Tibial nerve (tissue), 4 donors: ENCODE measurements around the gene PVALEF. TPM values are rescaled to one million over a fixed set of nuclear protein-coding genes. Genes with fewer than 3 reads are reported as not detected.

ENCODE experiments used
- DNase-seq, 2 donors: peaks; one replicate each; pipeline ENCODE4 v3.0.0-alpha.2; 2019; ENCODE audit warnings: low spot score in 2 of 2
- H3K27ac ChIP-seq, 4 donors: fragments of 200-600 bp; sonication (generic) in 3 of 4; one replicate each; pipeline ENCODE4 v1.5.1; 2017 to 2019; ENCODE audit warnings: mild to moderate bottlenecking in 1 of 4
- H3K27me3 ChIP-seq, 2 donors: fragments of 200-600 bp; sonication (generic) in 1 of 2; one replicate each; pipeline versions ENCODE4 v1.5.1 to v1.6.0; 2017 to 2019
- H3K36me3 ChIP-seq, 3 donors: fragments of 200-600 bp; sonication (generic); one replicate each; pipeline ENCODE4 v1.5.1; 2018 to 2019
- H3K4me1 ChIP-seq, 4 donors: fragments of 200-600 bp; sonication (generic) in 3 of 4; one replicate each; pipeline ENCODE4 v1.5.1; 2017 to 2019
- H3K4me3 ChIP-seq, 4 donors: fragments of 200-600 bp; sonication (generic) in 3 of 4; one replicate each; pipeline ENCODE4 v1.5.1; 2017 to 2019; ENCODE audit warnings: mild to moderate bottlenecking in 1 of 4, moderate library complexity in 1 of 4
- H3K9me3 ChIP-seq, 4 donors: fragments of 200-600 bp; sonication (generic) in 3 of 4; one replicate each; pipeline ENCODE4 v1.5.1; 2017 to 2019
- EP300 ChIP-seq, 2 donors: sonication (generic); formaldehyde crosslinking; IDR thresholded peaks; one replicate each; pipeline ENCODE4 v1.6.1; 2017; ENCODE audit warnings: antibody characterized with exemption in 2 of 2, mild to moderate bottlenecking in 1 of 2
- POLR2A ChIP-seq, 2 donors: fragments of 450-650 bp; IDR thresholded peaks; one replicate each; pipeline ENCODE4 v1.6.1; 2017; ENCODE audit warnings: antibody characterized with exemption in 2 of 2, mild to moderate bottlenecking in 2 of 2, moderate library complexity in 2 of 2
- WGBS, 2 donors: methylation state at CpG; one replicate each; pipeline ENCODE4 v1.1.5; 2018; 5-methylcytosine and 5-hydroxymethylcytosine counted together
- total RNA-seq, 4 donors: library from RNA; depleted of rRNA; stranded (reverse); fragments of >200 nt; gene quantifications; one replicate each; pipeline ENCODE4 v1.1.0, GENCODE V29; 2016
- TF ChIP-seq, protein P1 (sequence below), 5 experiments: fragments of 200-600 bp in 3 of 5; fragments of 450-650 bp in 2 of 5; sonication (generic) in 3 of 5; IDR thresholded peaks; one replicate each; pipeline ENCODE4 v1.5.1; 2016 to 2019; ENCODE audit warnings: antibody characterized with exemption in 5 of 5, mild to moderate bottlenecking in 3 of 5, moderate library complexity in 2 of 5

PVALEF gene
- total RNA-seq, 4 donors from 2014 or later: not detected

DNA sequence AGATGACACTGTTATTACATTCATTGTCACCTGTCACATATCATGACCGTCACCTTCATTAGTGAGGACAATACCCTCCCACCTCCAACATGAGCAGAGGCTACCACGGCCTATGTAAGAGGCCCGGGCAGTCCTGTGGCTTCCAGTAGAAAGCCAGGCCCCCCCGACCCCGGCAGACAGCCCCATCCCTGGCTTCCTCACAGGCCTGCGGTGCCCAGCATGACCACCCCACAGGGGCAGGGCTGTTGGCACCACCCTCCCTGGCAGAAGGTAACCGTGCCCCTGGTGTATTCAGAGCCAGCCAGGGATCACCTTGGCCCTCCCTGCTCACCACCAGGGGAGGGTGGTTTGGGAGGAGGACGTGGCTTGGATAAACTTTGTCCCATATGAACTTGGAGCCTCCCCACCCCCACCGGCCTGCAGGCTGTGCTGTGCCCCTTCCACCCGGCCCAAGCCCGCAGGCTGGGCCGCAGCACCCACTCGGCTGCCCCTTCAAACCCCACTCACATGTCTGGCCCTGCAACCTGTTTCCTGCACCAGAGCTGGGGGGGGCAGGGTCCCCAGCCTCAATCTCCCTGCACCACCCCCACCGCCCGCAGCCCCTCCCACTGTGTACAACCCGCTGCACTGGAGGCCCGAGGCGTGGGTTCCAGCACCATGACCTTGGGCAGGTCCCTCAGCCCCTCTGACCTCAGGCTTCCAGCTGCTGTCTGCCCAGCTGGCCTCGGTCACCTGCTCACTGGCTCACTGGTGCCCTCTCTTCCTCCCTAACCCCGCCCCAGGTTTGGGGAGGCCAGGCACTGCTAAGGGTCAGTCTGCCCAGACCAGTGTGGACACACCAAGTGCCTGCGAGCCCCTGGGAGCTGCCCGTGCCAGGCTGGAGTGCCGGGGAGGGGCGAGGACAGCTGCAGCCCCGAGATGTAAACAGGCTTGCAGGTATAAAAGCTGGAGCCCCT lies 13.1 kb downstream of the PVALEF start:
- Histone ChIP-seq H3K27ac (no peak overlapping the region), H3K9me3 (peaks cover 0 to 12% (median 0%) of the 10 kb centered on the region in 4 donors), H3K36me3 (no peaks in the 10 kb centered on the region), H3K27me3 (peaks cover 0 to 2% of the 10 kb centered on the region in 2 donors), H3K4me1 (no peaks in the 10 kb centered on the region), H3K4me3 (no peak overlapping the region)
- 81 to 82% methylated on average over 17 to 22 of the region's 25 CpGs for WGBS, 2 donors
- no peak for DNase-seq
- no peak for TF ChIP-seq EP300 (IDR thresholded peaks at IDR 0.05)
- no peak for TF ChIP-seq POLR2A (IDR thresholded peaks at IDR 0.05)

DNA sequence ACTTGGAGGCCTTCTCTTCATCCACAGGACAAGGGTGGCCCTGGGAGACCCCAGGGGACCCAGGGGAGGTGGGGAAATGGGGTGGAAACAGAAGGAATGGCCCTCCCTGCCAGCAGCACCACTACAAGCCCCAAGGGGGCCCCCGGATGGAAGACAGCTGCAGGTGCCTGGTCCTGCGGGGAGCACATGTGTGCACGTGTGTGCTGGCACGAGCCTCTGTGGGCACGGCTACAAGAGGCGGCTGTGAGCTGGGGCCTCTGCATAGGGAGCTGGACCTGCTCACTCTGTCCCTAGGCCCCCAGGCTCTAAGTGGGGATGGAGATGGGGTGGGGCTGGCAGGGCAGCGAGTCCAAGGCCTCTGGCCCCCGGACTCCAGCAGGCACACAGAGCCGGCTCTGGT lies 13.9 kb downstream of the PVALEF start:
- H3K4me1 ChIP-seq: no peaks in the 10 kb centered on the region
- peaks cover 0 to 12% (median 0%) of the 10 kb centered on the region in 4 donors for H3K9me3 ChIP-seq
- H3K27ac ChIP-seq: no peak overlapping the region
- TF ChIP-seq POLR2A (IDR thresholded peaks at IDR 0.05) (no peak), EP300 (IDR thresholded peaks at IDR 0.05) (no peak)
- TF ChIP-seq, protein P1, sequence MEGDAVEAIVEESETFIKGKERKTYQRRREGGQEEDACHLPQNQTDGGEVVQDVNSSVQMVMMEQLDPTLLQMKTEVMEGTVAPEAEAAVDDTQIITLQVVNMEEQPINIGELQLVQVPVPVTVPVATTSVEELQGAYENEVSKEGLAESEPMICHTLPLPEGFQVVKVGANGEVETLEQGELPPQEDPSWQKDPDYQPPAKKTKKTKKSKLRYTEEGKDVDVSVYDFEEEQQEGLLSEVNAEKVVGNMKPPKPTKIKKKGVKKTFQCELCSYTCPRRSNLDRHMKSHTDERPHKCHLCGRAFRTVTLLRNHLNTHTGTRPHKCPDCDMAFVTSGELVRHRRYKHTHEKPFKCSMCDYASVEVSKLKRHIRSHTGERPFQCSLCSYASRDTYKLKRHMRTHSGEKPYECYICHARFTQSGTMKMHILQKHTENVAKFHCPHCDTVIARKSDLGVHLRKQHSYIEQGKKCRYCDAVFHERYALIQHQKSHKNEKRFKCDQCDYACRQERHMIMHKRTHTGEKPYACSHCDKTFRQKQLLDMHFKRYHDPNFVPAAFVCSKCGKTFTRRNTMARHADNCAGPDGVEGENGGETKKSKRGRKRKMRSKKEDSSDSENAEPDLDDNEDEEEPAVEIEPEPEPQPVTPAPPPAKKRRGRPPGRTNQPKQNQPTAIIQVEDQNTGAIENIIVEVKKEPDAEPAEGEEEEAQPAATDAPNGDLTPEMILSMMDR (IDR thresholded peaks at IDR 0.05): no peak
- WGBS, 2 donors: 44 to 65% methylated on average over 5 to 9 of the region's 9 CpGs
- DNase-seq: no peak
- H3K36me3 ChIP-seq: no peaks in the 10 kb centered on the region
- no peak overlapping the region for H3K4me3 ChIP-seq
- H3K27me3 ChIP-seq: peaks cover 0 to 10% of the 10 kb centered on the region in 2 donors

DNA sequence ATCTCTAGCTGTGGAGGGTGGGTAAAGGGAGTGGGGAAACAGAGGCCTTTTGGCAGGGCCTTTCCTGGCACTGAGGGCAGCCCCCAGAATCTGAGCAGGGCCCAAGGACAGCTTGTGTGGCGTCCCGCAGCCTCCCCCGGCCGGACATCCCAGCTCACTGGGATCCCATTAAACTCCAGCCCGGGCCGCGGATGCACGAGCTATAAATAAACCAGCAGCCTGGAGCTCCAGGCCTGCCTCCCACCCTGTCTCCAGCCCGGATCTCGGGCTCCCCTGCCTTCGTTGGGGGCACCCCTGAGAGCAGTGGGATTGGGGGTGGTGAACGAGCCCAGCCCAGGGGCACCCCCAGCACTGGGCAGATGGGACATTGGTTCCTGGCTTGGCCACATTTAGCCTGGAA lies 14.6 kb downstream of the PVALEF start:
- DNase-seq: no peak
- Histone ChIP-seq H3K36me3 (no peaks in the 10 kb centered on the region), H3K4me3 (no peak overlapping the region), H3K27ac (no peak overlapping the region), H3K27me3 (peaks cover 0 to 12% of the 10 kb centered on the region in 2 donors), H3K9me3 (peaks cover 0 to 12% (median 0%) of the 10 kb centered on the region in 4 donors), H3K4me1 (no peaks in the 10 kb centered on the region)
- TF ChIP-seq EP300 (IDR thresholded peaks at IDR 0.05) (no peak), POLR2A (IDR thresholded peaks at IDR 0.05) (no peak)
- TF ChIP-seq, protein P1 (IDR thresholded peaks at IDR 0.05): no peak
- WGBS, 2 donors: 20 to 58% methylated on average over 1 to 12 of the region's 12 CpGs

DNA sequence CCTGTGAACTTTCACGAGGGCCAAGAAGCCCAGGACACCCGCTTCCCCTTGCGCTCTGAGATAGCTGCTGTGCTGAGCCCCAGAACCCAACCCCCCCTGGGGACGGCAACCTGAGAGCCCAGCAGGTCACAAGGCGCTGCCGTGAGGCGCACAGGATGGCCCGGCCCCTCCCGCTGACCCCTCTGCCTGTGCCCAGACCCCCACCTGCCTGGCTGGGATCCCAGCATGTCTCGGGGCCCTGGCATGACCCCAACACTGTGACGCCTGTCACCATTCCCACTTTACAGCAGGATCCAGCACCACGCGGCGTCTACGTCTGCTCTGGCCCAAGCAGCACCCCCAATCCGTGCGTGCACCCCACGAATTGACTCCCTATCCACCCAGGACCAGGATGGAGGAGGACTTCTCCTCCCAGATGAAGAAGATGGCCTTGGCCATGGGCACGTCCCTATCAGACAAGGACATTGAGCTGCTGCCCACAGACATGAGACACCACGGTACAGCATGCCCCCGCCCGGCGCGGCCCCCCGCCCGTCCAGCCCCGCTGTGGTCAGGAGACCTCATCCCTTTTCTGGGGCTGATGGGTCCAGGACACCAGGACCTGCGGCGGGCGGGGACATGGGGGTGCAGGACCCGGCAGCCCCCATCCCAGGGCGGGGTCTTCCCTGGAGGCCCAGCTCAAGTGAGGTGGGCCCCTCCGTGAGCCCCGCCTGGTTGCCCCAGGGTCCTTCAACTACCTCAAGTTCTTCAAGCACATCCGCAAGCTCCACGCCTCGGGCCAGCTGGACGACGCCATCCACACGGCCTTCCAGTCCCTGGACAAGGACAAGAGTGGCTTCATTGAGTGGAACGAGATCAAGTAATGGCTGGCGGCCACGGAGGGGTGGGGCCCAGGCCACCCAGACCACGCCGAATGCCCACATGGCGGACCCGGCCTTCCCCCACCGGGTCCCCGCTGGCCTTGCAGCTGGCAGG lies 15.8 kb downstream of the PVALEF start:
- 91 to 93% methylated on average over 28 to 42 of the region's 49 CpGs for WGBS, 2 donors
- no peaks in the 10 kb centered on the region for H3K4me1 ChIP-seq
- TF ChIP-seq POLR2A (IDR thresholded peaks at IDR 0.05) (no peak), EP300 (IDR thresholded peaks at IDR 0.05) (no peak)
- TF ChIP-seq, protein P1 (IDR thresholded peaks at IDR 0.05): no peak

DNA sequence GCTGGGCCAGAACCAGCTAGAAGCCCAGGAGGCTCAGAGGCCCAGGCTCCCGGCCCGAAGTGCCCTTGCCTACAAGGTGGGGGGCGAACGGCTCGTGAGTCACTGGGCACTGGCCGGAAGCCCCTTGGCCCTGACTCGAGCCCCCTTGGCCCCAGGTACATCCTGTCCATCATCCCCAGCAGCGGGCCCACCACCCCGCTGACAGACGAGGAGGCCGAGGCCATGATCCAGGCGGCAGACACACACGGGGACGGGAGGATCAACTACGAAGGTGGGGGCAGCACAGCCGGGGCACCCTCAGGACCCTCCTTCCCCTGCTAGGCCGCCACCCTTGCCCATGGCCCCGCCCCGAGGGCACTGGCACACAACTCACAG lies 16.5 kb downstream of the PVALEF start:
- Histone ChIP-seq H3K9me3 (no peaks in the 10 kb centered on the region), H3K27ac (no peak overlapping the region), H3K4me1 (no peaks in the 10 kb centered on the region), H3K36me3 (no peaks in the 10 kb centered on the region), H3K4me3 (no peak overlapping the region), H3K27me3 (peaks cover 0 to 12% of the 10 kb centered on the region in 2 donors)
- DNase-seq: no peak
- TF ChIP-seq EP300 (IDR thresholded peaks at IDR 0.05) (no peak), POLR2A (IDR thresholded peaks at IDR 0.05) (no peak)
- TF ChIP-seq, protein P1 (IDR thresholded peaks at IDR 0.05): no peak
- WGBS, 2 donors: 85 to 93% methylated on average over 13 to 16 of the region's 19 CpGs

More for the DNA sequence above, 15.8 kb downstream of the PVALEF start:
- Histone ChIP-seq H3K27ac (no peak overlapping the region), H3K4me3 (no peak overlapping the region), H3K9me3 (peaks cover 0 to under 1% (median 0%) of the 10 kb centered on the region in 4 donors), H3K36me3 (no peaks in the 10 kb centered on the region), H3K27me3 (peaks cover 0 to 12% of the 10 kb centered on the region in 2 donors)
- no peak for DNase-seq
